Liver (tissue), 9 donors: Measurements from ENCODE around the gene ZNF778. TPM values are rescaled to one million over a fixed set of nuclear protein-coding genes. Genes with fewer than 3 reads are reported as not detected.

Experiments
- DNase-seq: peaks from one replicate; pipeline ENCODE4 v3.0.0-alpha.2; 2017; ENCODE audit warnings: low spot score
- H3K27ac ChIP-seq, 2 donors: one replicate each; pipeline ENCODE4 v1.7.0; 2013; ENCODE audit warnings: inconsistent platforms in 2 of 2, low read length in 2 of 2, control low read depth in 1 of 2, low read depth in 1 of 2, mild to moderate bottlenecking in 1 of 2
- H3K27me3 ChIP-seq, 4 donors: one replicate each; pipeline versions ENCODE4 v1.6.1 to v1.7.0; 2013; ENCODE audit warnings: low read length in 3 of 4, inconsistent platforms in 1 of 4, mild to moderate bottlenecking in 1 of 4, moderate library complexity in 1 of 4; ENCODE audit not compliant: control insufficient read depth in 4 of 4, insufficient read depth in 4 of 4
- H3K36me3 ChIP-seq, 4 donors: one replicate each; pipeline versions ENCODE4 v1.6.1 to v1.7.0; 2013; ENCODE audit warnings: low read length in 3 of 4, mild to moderate bottlenecking in 3 of 4, low read depth in 1 of 4, moderate library complexity in 1 of 4; ENCODE audit not compliant: control insufficient read depth in 4 of 4, insufficient read depth in 3 of 4
- H3K4me1 ChIP-seq, 4 donors: one replicate each; pipeline versions ENCODE4 v1.6.1 to v1.7.0; 2013; ENCODE audit warnings: low read length in 3 of 4, mild to moderate bottlenecking in 3 of 4, moderate library complexity in 1 of 4; ENCODE audit not compliant: control insufficient read depth in 4 of 4, insufficient read depth in 4 of 4
- H3K4me3 ChIP-seq, 3 donors: one replicate each; pipeline versions ENCODE4 v1.6.1 to v1.7.0; 2013; ENCODE audit warnings: low read length in 3 of 3, control low read depth in 1 of 3, low read depth in 1 of 3, mild to moderate bottlenecking in 1 of 3
- H3K9ac ChIP-seq, 2 donors: one replicate each; pipeline ENCODE4 v1.7.0; 2013; ENCODE audit warnings: low read length in 2 of 2, mild to moderate bottlenecking in 2 of 2, moderate library complexity in 2 of 2, control low read depth in 1 of 2, low read depth in 1 of 2
- H3K9me3 ChIP-seq, 4 donors: one replicate each; pipeline versions ENCODE4 v1.6.1 to v1.7.0; 2013; ENCODE audit warnings: low read length in 3 of 4; ENCODE audit not compliant: control insufficient read depth in 4 of 4
- EGR1 ChIP-seq, 2 donors: IDR thresholded peaks; 2 replicates each; pipeline ENCODE4 v1.6.1; 2016 to 2018; ENCODE audit warnings: antibody characterized with exemption in 2 of 2, low read depth in 2 of 2
- FOXA1 ChIP-seq: IDR thresholded peaks from 2 replicates; pipeline ENCODE4 v1.6.1; 2016; ENCODE audit warnings: antibody characterized with exemption
- FOXA2 ChIP-seq: IDR thresholded peaks from 2 replicates; pipeline ENCODE4 v1.6.1; 2016; ENCODE audit warnings: antibody characterized with exemption
- GABPA ChIP-seq, 2 donors: IDR thresholded peaks in 1 of 2; conservative IDR thresholded peaks in 1 of 2; 2 replicates each; pipeline ENCODE4 v1.6.1; 2016; ENCODE audit warnings: antibody characterized with exemption in 2 of 2, mild to moderate bottlenecking in 1 of 2, moderate library complexity in 1 of 2
- HNF4A ChIP-seq, 2 donors: conservative IDR thresholded peaks; 2 replicates each; pipeline ENCODE4 v1.6.1; 2016; ENCODE audit warnings: antibody characterized with exemption in 2 of 2, mild to moderate bottlenecking in 2 of 2
- HNF4G ChIP-seq: IDR thresholded peaks from 2 replicates; pipeline ENCODE4 v1.6.1; 2016; ENCODE audit warnings: antibody characterized with exemption
- JUND ChIP-seq, 2 donors: IDR thresholded peaks; 2 replicates each; pipeline ENCODE4 v1.6.1; 2016; ENCODE audit warnings: antibody characterized with exemption in 2 of 2
- NR2F2 ChIP-seq: IDR thresholded peaks from 2 replicates; pipeline ENCODE4 v1.6.1; 2016; ENCODE audit warnings: antibody characterized with exemption
- RAD21 ChIP-seq, 2 donors: IDR thresholded peaks; 2 replicates each; pipeline ENCODE4 v1.6.1; 2016; ENCODE audit warnings: antibody characterized with exemption in 2 of 2, mild to moderate bottlenecking in 2 of 2
- REST ChIP-seq: IDR thresholded peaks from 2 replicates; pipeline ENCODE4 v1.6.1; 2016; ENCODE audit warnings: antibody characterized with exemption, mild to moderate bottlenecking
- RXRA ChIP-seq, 2 donors: IDR thresholded peaks; 2 replicates each; pipeline ENCODE4 v1.6.1; 2017 to 2018; ENCODE audit warnings: antibody characterized with exemption in 2 of 2, mild to moderate bottlenecking in 1 of 2
- SP1 ChIP-seq: IDR thresholded peaks from 2 replicates; pipeline ENCODE4 v1.6.1; 2018; ENCODE audit warnings: antibody characterized with exemption, mild to moderate bottlenecking
- TAF1 ChIP-seq: conservative IDR thresholded peaks from 2 replicates; pipeline ENCODE4 v1.6.1; 2016; ENCODE audit warnings: antibody characterized with exemption, mild to moderate bottlenecking
- YY1 ChIP-seq: IDR thresholded peaks from 2 replicates; pipeline ENCODE4 v1.6.1; 2016; ENCODE audit warnings: antibody characterized with exemption, mild to moderate bottlenecking
- ZBTB33 ChIP-seq: IDR thresholded peaks from 2 replicates; pipeline ENCODE4 v1.6.1; 2016; ENCODE audit warnings: antibody characterized with exemption
- WGBS: extraction: QIAGEN DNeasy Blood & Tissue Kit; methylation state at CpG from one replicate; pipeline ENCODE4 v1.1.7; 2013; 5-methylcytosine and 5-hydroxymethylcytosine counted together
- polyA plus RNA-seq, 2 donors: library from polyadenylated mRNA; stranded (reverse) in 1 of 2; unstranded in 1 of 2; fragments of 200-250 nt in 1 of 2; fragments of >200 nt in 1 of 2; fragmentation: Nextera tagmentation in 1 of 2; extraction: Ambion mirVana in 1 of 2; gene quantifications; one replicate each; pipeline versions ENCODE4 v1.2.1 to v1.2.3, GENCODE V29; 2013 to 2015
- total RNA-seq, 2 donors: library from RNA; depleted of rRNA; stranded (reverse); fragments of >200 nt; gene quantifications; one replicate each; pipeline ENCODE4 v1.2.3, GENCODE V29; 2014
- TF ChIP-seq, protein P1 (sequence below): fragments of 150-350 bp; IDR thresholded peaks from 2 replicates; pipeline ENCODE4 v1.5.1; 2017; ENCODE audit warnings: improper control_type of control experiment, low read depth, low read length; ENCODE audit not compliant: missing input control
- TF ChIP-seq, protein P2 (sequence below): IDR thresholded peaks from 2 replicates; pipeline ENCODE4 v1.6.1; 2016; ENCODE audit warnings: antibody characterized with exemption
- TF ChIP-seq, protein P3 (sequence below): IDR thresholded peaks from 2 replicates; pipeline ENCODE4 v1.6.1; 2016; ENCODE audit warnings: antibody characterized with exemption
- donor health status: healthy.
- donor health status: healthy.
- donor health status: healthy.
- donor health status: healthy.
- donor health status: healthy.

The ZNF778 gene
- total and polyA plus RNA-seq, 4 donors: 0.75 to 9.2 (median 4.2) TPM

- WGBS: 89% methylated on average over 20 of the region's 20 CpGs
- H3K4me1 ChIP-seq: no peaks in the 10 kb centered on the region
- H3K4me3 ChIP-seq: no peak overlapping the region
- TF ChIP-seq YY1 (no peak), REST (no peak), RAD21 (IDR thresholded peaks at IDR 0.05) (no peak), FOXA1 (no peak), NR2F2 (no peak), HNF4G (no peak), HNF4A (conservative IDR thresholded peaks at IDR 0.05) (no peak), RXRA (IDR thresholded peaks at IDR 0.05) (no peak), EGR1 (IDR thresholded peaks at IDR 0.05; ENCODE audit: low read depth in 2 of 2) (no peak), SP1 (no peak), TAF1 (no peak), ZBTB33 (no peak), FOXA2 (no peak), GABPA (IDR thresholded peaks at IDR 0.05 in 1 of 2, conservative IDR thresholded peaks at IDR 0.05 in 1 of 2) (no peak), JUND (IDR thresholded peaks at IDR 0.05) (no peak)
- TF ChIP-seq, protein P1, sequence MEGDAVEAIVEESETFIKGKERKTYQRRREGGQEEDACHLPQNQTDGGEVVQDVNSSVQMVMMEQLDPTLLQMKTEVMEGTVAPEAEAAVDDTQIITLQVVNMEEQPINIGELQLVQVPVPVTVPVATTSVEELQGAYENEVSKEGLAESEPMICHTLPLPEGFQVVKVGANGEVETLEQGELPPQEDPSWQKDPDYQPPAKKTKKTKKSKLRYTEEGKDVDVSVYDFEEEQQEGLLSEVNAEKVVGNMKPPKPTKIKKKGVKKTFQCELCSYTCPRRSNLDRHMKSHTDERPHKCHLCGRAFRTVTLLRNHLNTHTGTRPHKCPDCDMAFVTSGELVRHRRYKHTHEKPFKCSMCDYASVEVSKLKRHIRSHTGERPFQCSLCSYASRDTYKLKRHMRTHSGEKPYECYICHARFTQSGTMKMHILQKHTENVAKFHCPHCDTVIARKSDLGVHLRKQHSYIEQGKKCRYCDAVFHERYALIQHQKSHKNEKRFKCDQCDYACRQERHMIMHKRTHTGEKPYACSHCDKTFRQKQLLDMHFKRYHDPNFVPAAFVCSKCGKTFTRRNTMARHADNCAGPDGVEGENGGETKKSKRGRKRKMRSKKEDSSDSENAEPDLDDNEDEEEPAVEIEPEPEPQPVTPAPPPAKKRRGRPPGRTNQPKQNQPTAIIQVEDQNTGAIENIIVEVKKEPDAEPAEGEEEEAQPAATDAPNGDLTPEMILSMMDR: no peak
- TF ChIP-seq, protein P2, sequence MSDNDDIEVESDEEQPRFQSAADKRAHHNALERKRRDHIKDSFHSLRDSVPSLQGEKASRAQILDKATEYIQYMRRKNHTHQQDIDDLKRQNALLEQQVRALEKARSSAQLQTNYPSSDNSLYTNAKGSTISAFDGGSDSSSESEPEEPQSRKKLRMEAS: no peak
- TF ChIP-seq, protein P3, sequence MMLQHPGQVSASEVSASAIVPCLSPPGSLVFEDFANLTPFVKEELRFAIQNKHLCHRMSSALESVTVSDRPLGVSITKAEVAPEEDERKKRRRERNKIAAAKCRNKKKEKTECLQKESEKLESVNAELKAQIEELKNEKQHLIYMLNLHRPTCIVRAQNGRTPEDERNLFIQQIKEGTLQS: no peak
- no peak for DNase-seq
- peaks cover 23 to 83% (median 41%) of the 10 kb centered on the region in 4 donors for H3K36me3 ChIP-seq
- no peaks in the 10 kb centered on the region for H3K9me3 ChIP-seq
- H3K9ac ChIP-seq: no peak overlapping the region
- H3K27ac ChIP-seq: no peak overlapping the region
- no peaks in the 10 kb centered on the region for H3K27me3 ChIP-seq
Observed at GRCh38 chr16:89283449-89283848, 65.9 kb downstream of the ZNF778 start.
